Mesendoderm (in vitro differentiated cells): ENCODE measurements around the gene TTYH3.
"Not testable (repeated sequence)": the region's sequence is repeated elsewhere in the genome, so short reads cannot be mapped to it uniquely, and the experiment has no call there.

ENCODE experiments used
- DNase-seq: peaks from one replicate; pipeline ENCODE4 v3.0.0; 2013
- H2AK5ac ChIP-seq: 2 replicates; pipeline ENCODE4 v1.6.1; 2013; ENCODE audit warnings: low read length, inconsistent platforms
- H2BK120ac ChIP-seq: 2 replicates; pipeline ENCODE4 v1.6.1; 2013; ENCODE audit warnings: low read depth, mild to moderate bottlenecking, low read length, moderate library complexity, mixed read lengths
- H2BK15ac ChIP-seq: replicated peaks from 2 replicates; pipeline ENCODE4 v1.6.1; 2013; ENCODE audit warnings: low read depth, mild to moderate bottlenecking, moderate library complexity
- H2BK5ac ChIP-seq: 2 replicates; pipeline ENCODE4 v1.6.1; 2013; ENCODE audit warnings: low read length, inconsistent platforms
- H3K18ac ChIP-seq: 2 replicates; pipeline ENCODE4 v1.6.1; 2013; ENCODE audit warnings: mild to moderate bottlenecking, low read length, mixed read lengths
- H3K23ac ChIP-seq: one replicate; pipeline ENCODE4 v1.6.1; 2013; ENCODE audit warnings: low read length
- H3K27ac ChIP-seq: 2 replicates; pipeline ENCODE4 v1.5.1; 2013; ENCODE audit warnings: low read depth, mild to moderate bottlenecking, inconsistent platforms, low read length, moderate library complexity
- H3K27me3 ChIP-seq: 2 replicates; pipeline ENCODE4 v1.6.1; 2013; ENCODE audit warnings: low read length, control low read depth, mild to moderate bottlenecking, inconsistent platforms; ENCODE audit not compliant: insufficient read depth, poor library complexity
- H3K36me3 ChIP-seq: 2 replicates; pipeline ENCODE4 v1.6.1; 2013; ENCODE audit warnings: low read length, inconsistent platforms; ENCODE audit not compliant: control insufficient read depth, insufficient read depth
- H3K4ac ChIP-seq: one replicate; pipeline ENCODE4 v1.6.1; 2013; ENCODE audit warnings: low read depth, mild to moderate bottlenecking, low read length, moderate library complexity
- H3K4me1 ChIP-seq: 2 replicates; pipeline ENCODE4 v1.6.1; 2013; ENCODE audit warnings: low read depth, low read length, inconsistent platforms; ENCODE audit not compliant: control insufficient read depth
- H3K4me2 ChIP-seq: 2 replicates; pipeline ENCODE4 v1.6.1; 2013; ENCODE audit warnings: low read length
- H3K4me3 ChIP-seq: 2 replicates; pipeline ENCODE4 v1.5.1; 2013; ENCODE audit warnings: mild to moderate bottlenecking, low read length
- H3K56ac ChIP-seq: one replicate; pipeline ENCODE4 v1.6.1; 2013; ENCODE audit warnings: low read length
- H3K79me1 ChIP-seq: 2 replicates; pipeline ENCODE4 v1.6.1; 2013; ENCODE audit warnings: low read length, inconsistent platforms
- H3K79me2 ChIP-seq: 2 replicates; pipeline ENCODE4 v1.6.1; 2013; ENCODE audit warnings: mild to moderate bottlenecking, low read length; ENCODE audit not compliant: control insufficient read depth, insufficient read depth
- H3K9ac ChIP-seq: 2 replicates; pipeline ENCODE4 v1.6.1; 2013; ENCODE audit warnings: low read length, inconsistent platforms
- H4K5ac ChIP-seq: one replicate; pipeline ENCODE4 v1.6.1; 2013; ENCODE audit warnings: low read length
- H4K8ac ChIP-seq: one replicate; pipeline ENCODE4 v1.6.1; 2013; ENCODE audit warnings: low read depth, mild to moderate bottlenecking, control low read depth, low read length, moderate library complexity
- WGBS: extraction: QIAGEN DNeasy Blood & Tissue Kit; methylation state at CpG from one replicate; pipeline ENCODE4 v1.1.7; 2013; ENCODE audit warnings: low lambda C conversion rate, missing lambda C conversion rate; ENCODE audit not compliant: insufficient coverage; ENCODE audit errors: extremely low coverage; 5-methylcytosine and 5-hydroxymethylcytosine counted together

TTYH3 gene

GRCh38 chr7:2587134-2587533, 44.7 kb upstream of the TTYH3 start:
- Histone ChIP-seq H3K18ac (no peak overlapping the region), H3K4me3 (no peak overlapping the region), H3K36me3 (peaks cover 2% of the 10 kb centered on the region), H3K27me3 (no peaks in the 10 kb centered on the region), H2BK15ac (no peak overlapping the region), H3K9ac (no peak overlapping the region), H4K8ac (no peak overlapping the region), H2BK5ac (no peak overlapping the region), H3K27ac (no peak overlapping the region), H2AK5ac (no peak overlapping the region), H2BK120ac (no peak overlapping the region), H3K79me2 (no peaks in the 10 kb centered on the region), H3K56ac (no peak overlapping the region), H3K4me1 (no peaks in the 10 kb centered on the region), H3K4me2 (no peak overlapping the region), H3K79me1 (no peaks in the 10 kb centered on the region), H3K4ac (no peak overlapping the region), H3K23ac (no peak overlapping the region), H4K5ac (no peak overlapping the region)
- no CpG with 5 or more reads among the region's 9 CpGs for WGBS
- DNase-seq, result no peak

- no peak overlapping the region for H3K27ac ChIP-seq
- H3K18ac ChIP-seq, result no peak overlapping the region
- H3K79me1 ChIP-seq, result no peaks in the 10 kb centered on the region
- H3K36me3 ChIP-seq, result peaks cover 2% of the 10 kb centered on the region
- H3K27me3 ChIP-seq, result no peaks in the 10 kb centered on the region
- no peak overlapping the region for H3K4me3 ChIP-seq
- no peak for DNase-seq
- H2BK15ac ChIP-seq, result no peak overlapping the region
- H3K79me2 ChIP-seq, result no peaks in the 10 kb centered on the region
- H3K4me1 ChIP-seq, result no peaks in the 10 kb centered on the region
- no peak overlapping the region for H2AK5ac ChIP-seq
- no peak overlapping the region for H3K23ac ChIP-seq
- no peak overlapping the region for H3K4me2 ChIP-seq
- H2BK5ac ChIP-seq, result no peak overlapping the region
- H3K9ac ChIP-seq, result no peak overlapping the region
- no peak overlapping the region for H3K56ac ChIP-seq
- H3K4ac ChIP-seq, result no peak overlapping the region
- no peak overlapping the region for H4K8ac ChIP-seq
- no CpG with 5 or more reads among the region's 21 CpGs for WGBS
- H2BK120ac ChIP-seq, result no peak overlapping the region
- no peak overlapping the region for H4K5ac ChIP-seq
Measured at GRCh38 chr7:2587778-2588177, 44.0 kb upstream of the TTYH3 start.

DNA sequence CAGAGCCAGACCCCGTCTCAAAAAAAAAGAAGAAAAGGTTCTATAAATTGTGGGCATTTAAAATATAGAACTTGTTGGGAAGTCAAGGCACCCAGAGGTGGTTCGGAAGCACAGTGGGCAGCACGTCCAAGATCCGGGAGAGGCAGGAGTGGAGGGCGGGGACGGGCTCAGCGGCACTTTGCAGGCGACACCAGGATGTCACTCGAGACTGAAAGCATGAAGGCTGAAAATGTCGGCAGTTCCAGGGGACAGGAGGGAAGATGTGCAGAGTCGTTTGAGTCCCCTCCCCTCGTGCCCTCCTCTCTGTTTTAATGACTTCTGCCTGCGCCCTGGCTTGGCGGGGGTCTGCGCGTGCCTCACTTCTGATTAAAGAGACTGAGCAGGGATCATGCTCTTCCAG, 42.4 kb upstream of the TTYH3 start:
- H3K4me3 ChIP-seq, result no peak overlapping the region
- H3K4me1 ChIP-seq, result no peaks in the 10 kb centered on the region
- H2BK15ac ChIP-seq, result no peak overlapping the region
- no peaks in the 10 kb centered on the region for H3K79me2 ChIP-seq
- WGBS, result no CpG with 5 or more reads among the region's 16 CpGs
- H3K36me3 ChIP-seq, result peaks cover 2% of the 10 kb centered on the region
- H4K5ac ChIP-seq, result no peak overlapping the region
- H4K8ac ChIP-seq, result no peak overlapping the region
- no peak overlapping the region for H3K56ac ChIP-seq
- no peak overlapping the region for H3K18ac ChIP-seq
- no peak overlapping the region for H3K4me2 ChIP-seq
- H3K27ac ChIP-seq, result no peak overlapping the region
- H3K79me1 ChIP-seq, result no peaks in the 10 kb centered on the region
- H2BK5ac ChIP-seq, result no peak overlapping the region
- H3K4ac ChIP-seq, result no peak overlapping the region
- H3K23ac ChIP-seq, result no peak overlapping the region
- H3K9ac ChIP-seq, result no peak overlapping the region
- H2BK120ac ChIP-seq, result no peak overlapping the region
- H2AK5ac ChIP-seq, result no peak overlapping the region
- H3K27me3 ChIP-seq, result no peaks in the 10 kb centered on the region
- DNase-seq, result no peak

DNA sequence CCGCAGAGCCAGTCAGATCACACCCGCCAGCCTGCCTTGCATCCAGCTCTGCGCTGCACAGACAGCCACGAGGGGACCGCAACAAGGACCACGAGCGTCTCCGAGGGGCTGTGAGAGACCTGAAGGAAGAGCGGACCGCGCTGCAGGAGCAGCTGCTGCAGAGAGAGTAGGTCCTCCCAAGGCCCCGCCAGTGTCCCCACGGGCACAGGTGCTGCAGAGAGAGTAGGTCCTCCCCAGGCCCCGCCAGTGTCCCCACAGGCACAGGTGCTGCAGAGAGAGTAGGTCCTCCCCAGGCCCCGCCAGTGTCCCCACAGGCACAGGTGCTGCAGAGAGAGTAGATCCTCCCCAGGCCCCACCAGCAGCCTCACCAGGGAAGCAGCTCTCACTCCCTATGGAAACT, 41.8 kb upstream of the TTYH3 start:
- not testable (repeated sequence) for H3K4me2 ChIP-seq, H2BK120ac ChIP-seq, H3K23ac ChIP-seq, H3K9ac ChIP-seq, H3K4ac ChIP-seq, H3K79me1 ChIP-seq, H3K18ac ChIP-seq, H2BK5ac ChIP-seq, H3K79me2 ChIP-seq, H4K8ac ChIP-seq, DNase-seq, H2BK15ac ChIP-seq, H3K4me3 ChIP-seq, H4K5ac ChIP-seq, H3K4me1 ChIP-seq, H3K56ac ChIP-seq, H3K27me3 ChIP-seq, H3K36me3 ChIP-seq, H3K27ac ChIP-seq, H2AK5ac ChIP-seq
- WGBS, result no CpG with 5 or more reads among the region's 15 CpGs

GRCh38 chr7:2592375-2592865, 39.4 kb upstream of the TTYH3 start:
- WGBS, result no CpG with 5 or more reads among the region's 23 CpGs
- no peaks in the 10 kb centered on the region for H3K79me2 ChIP-seq

DNA sequence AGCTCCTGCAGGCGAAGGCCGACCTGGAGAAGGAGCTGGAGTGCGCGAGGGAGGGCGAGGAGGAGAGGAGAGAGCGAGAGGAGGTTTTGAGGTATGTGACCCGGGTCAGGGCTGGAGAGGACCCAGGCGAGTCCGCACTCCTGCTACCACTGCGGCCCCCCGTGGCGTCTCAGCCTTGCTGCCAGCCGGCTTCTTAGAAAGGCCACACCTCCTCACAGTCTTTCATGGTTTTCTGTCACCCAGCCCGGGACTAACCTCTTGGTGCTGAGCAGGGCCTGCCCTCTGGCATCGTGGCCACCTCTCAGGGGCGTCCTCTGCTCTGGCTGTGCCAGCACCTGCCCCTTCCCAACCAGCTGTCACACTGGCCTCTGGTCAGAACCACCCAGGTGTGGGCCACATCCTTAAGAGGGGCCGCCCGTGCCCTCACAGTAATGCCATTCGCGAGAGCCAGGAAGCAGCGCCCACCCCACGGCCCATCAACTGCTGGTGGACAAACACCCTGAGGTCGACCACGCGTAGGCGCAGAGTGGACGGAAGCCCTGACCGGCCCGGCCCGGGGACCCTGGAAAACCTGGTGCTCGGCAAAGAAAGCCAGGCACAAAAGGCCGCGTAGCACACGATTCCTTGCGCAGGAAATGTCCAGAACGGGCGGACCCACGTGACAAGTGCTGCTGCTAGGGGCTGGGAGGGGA, 38.6 kb upstream of the TTYH3 start:
- no peak overlapping the region for H3K4ac ChIP-seq
- no peak overlapping the region for H3K9ac ChIP-seq
- H3K4me3 ChIP-seq, result no peak overlapping the region
- H2BK5ac ChIP-seq, result no peak overlapping the region
- no peak overlapping the region for H3K18ac ChIP-seq
- H3K56ac ChIP-seq, result no peak overlapping the region
- no peak overlapping the region for H2BK15ac ChIP-seq
- H3K27me3 ChIP-seq, result no peaks in the 10 kb centered on the region
- no peak overlapping the region for H2BK120ac ChIP-seq
- H3K79me2 ChIP-seq, result no peaks in the 10 kb centered on the region
- H3K79me1 ChIP-seq, result no peaks in the 10 kb centered on the region
- H3K27ac ChIP-seq, result no peak overlapping the region
- no peaks in the 10 kb centered on the region for H3K4me1 ChIP-seq
- no peak overlapping the region for H4K5ac ChIP-seq
- no peak overlapping the region for H3K4me2 ChIP-seq
- no peak for DNase-seq
- H3K23ac ChIP-seq, result no peak overlapping the region
- no peak overlapping the region for H2AK5ac ChIP-seq
- H4K8ac ChIP-seq, result no peak overlapping the region
- WGBS, result no CpG with 5 or more reads among the region's 38 CpGs
- no peaks in the 10 kb centered on the region for H3K36me3 ChIP-seq

More at GRCh38 chr7:2592375-2592865, 39.4 kb upstream of the TTYH3 start:
- Histone ChIP-seq H3K27me3 (no peaks in the 10 kb centered on the region), H2BK15ac (no peak overlapping the region), H2AK5ac (no peak overlapping the region), H4K5ac (no peak overlapping the region), H3K4ac (no peak overlapping the region), H3K79me1 (no peaks in the 10 kb centered on the region), H3K4me1 (no peaks in the 10 kb centered on the region), H3K56ac (no peak overlapping the region), H3K27ac (no peak overlapping the region), H2BK120ac (no peak overlapping the region), H4K8ac (no peak overlapping the region), H3K18ac (no peak overlapping the region), H3K4me3 (no peak overlapping the region), H3K36me3 (no peaks in the 10 kb centered on the region), H2BK5ac (no peak overlapping the region), H3K23ac (no peak overlapping the region), H3K4me2 (no peak overlapping the region), H3K9ac (no peak overlapping the region)
- no peak for DNase-seq
